COLO668 (cell line): ENCODE results near the gene FNDC11.
"Not testable (repeated sequence)": the region's sequence is repeated elsewhere in the genome, so short reads cannot be mapped to it uniquely, and the experiment has no call there.

ENCODE experiments used
- DNase-seq: peaks from one replicate; lab custom pipeline; 2025; ENCODE audit not compliant: unreplicated experiment; lab: John Stamatoyannopoulos, UW

FNDC11 gene

GRCh38 chr20:63566395-63567135, 12.6 kb downstream of the FNDC11 start:
- DNase-seq: no peak

GRCh38 chr20:63567136-63567385, 13.1 kb downstream of the FNDC11 start:
- DNase-seq: no peak

GRCh38 chr20:63567386-63568169, 13.6 kb downstream of the FNDC11 start:
- DNase-seq: no peak

GRCh38 chr20:63568170-63568981, 14.4 kb downstream of the FNDC11 start:
- DNase-seq: no peak

- no peak for DNase-seq
Measured at GRCh38 chr20:63568986-63569949, 15.3 kb downstream of the FNDC11 start.

- no peak for DNase-seq
Measured at GRCh38 chr20:63570281-63571086, 16.5 kb downstream of the FNDC11 start.

GRCh38 chr20:63571087-63571478, 17.1 kb downstream of the FNDC11 start:
- DNase-seq: not testable (repeated sequence)

GRCh38 chr20:63572071-63572787, 18.3 kb downstream of the FNDC11 start:
- no peak for DNase-seq

GRCh38 chr20:63572788-63573646, 19.1 kb downstream of the FNDC11 start:
- DNase-seq: peak; percentile 22

GRCh38 chr20:63573647-63574131, 19.7 kb downstream of the FNDC11 start:
- DNase-seq: no peak

GRCh38 chr20:63574156-63574828, 20.3 kb downstream of the FNDC11 start, which contains the start of gene HELZ2:
Gene HELZ2, minus strand, starts transcription at chr20:63574239. Its CDS starts 1,854 bp downstream, at chr20:63572385.
- peak; percentile 77 for DNase-seq

- DNase-seq: no peak
Measured at GRCh38 chr20:63574829-63575743, 21.1 kb downstream of the FNDC11 start.

- no peak for DNase-seq
Measured at GRCh38 chr20:63576311-63576710, 22.4 kb downstream of the FNDC11 start.

- peak; percentile 10 for DNase-seq
Measured at GRCh38 chr20:63577317-63577894, 23.4 kb downstream of the FNDC11 start.

GRCh38 chr20:63578224-63579016, 24.5 kb downstream of the FNDC11 start:
- peak; percentile 20 for DNase-seq
